GM19455 (cell line): Measurements from ENCODE around the gene BICDL2.

ENCODE experiments used
- ATAC-seq: cut with Tn5 transposase; IDR thresholded peaks from one replicate; pipeline ENCODE4 v1.9.1; 2021; ENCODE audit not compliant: unreplicated experiment

The BICDL2 gene

GRCh38 chr16:3026003-3026378 is 10.8 kb downstream of the BICDL2 start:
- no peak for ATAC-seq

GRCh38 chr16:3025032-3026002 is 11.4 kb downstream of the BICDL2 start:
- no peak for ATAC-seq

- ATAC-seq: peak; percentile 75
These were observed 12.9 kb downstream of the BICDL2 start, which contains the start of the genes HCFC1R1 and THOC6 for GRCh38 chr16:3023669-3024478. TSS of gene HCFC1R1 (minus strand) at chr16:3023942. CDS start at chr16:3023941, 1 bp downstream. TSS of gene THOC6 (plus strand) at chr16:3024035. CDS start at chr16:3024327, 292 bp downstream.

- no peak for ATAC-seq
These were observed 13.4 kb downstream of the BICDL2 start for GRCh38 chr16:3023415-3023668.

- no peak for ATAC-seq
These were observed 13.9 kb downstream of the BICDL2 start for GRCh38 chr16:3022684-3023414.

- no peak for ATAC-seq
These were observed 14.5 kb downstream of the BICDL2 start for GRCh38 chr16:3022208-3022683.

GRCh38 chr16:3021449-3022207 is 15.1 kb downstream of the BICDL2 start:
- no peak for ATAC-seq

GRCh38 chr16:3020604-3021448 is 15.9 kb downstream of the BICDL2 start:
- ATAC-seq: no peak

GRCh38 chr16:3020247-3020603 is 16.5 kb downstream of the BICDL2 start, which contains the start of gene TNFRSF12A:
TSS of gene TNFRSF12A (plus strand) at chr16:3020368. CDS start at chr16:3020398, 30 bp downstream.
- ATAC-seq: no peak

GRCh38 chr16:3019594-3020246 is 17.0 kb downstream of the BICDL2 start:
- no peak for ATAC-seq

- ATAC-seq: no peak
These were observed 18.8 kb downstream of the BICDL2 start, which contains the start of gene CLDN6 for GRCh38 chr16:3017794-3018506. TSS of gene CLDN6 (minus strand) at chr16:3018183. CDS start at chr16:3016021, 2,162 bp downstream.

GRCh38 chr16:3017344-3017743 is 19.4 kb downstream of the BICDL2 start:
- ATAC-seq: no peak

- ATAC-seq: no peak
These were observed 20.8 kb downstream of the BICDL2 start for GRCh38 chr16:3015865-3016521.

GRCh38 chr16:3014971-3015370 is 21.8 kb downstream of the BICDL2 start:
- ATAC-seq: no peak

GRCh38 chr16:3013998-3014690 is 22.6 kb downstream of the BICDL2 start:
- no peak for ATAC-seq

- ATAC-seq: no peak
These were observed 23.2 kb downstream of the BICDL2 start for GRCh38 chr16:3013491-3013951.
